Endothelial cell (in vitro differentiated cells): ENCODE measurements around the gene POLR3GL. TPM values are rescaled to one million over a fixed set of nuclear protein-coding genes. Genes with fewer than 3 reads are reported as not detected.

Experiments
- DNase-seq: peaks from one replicate; pipeline ENCODE4 v3.0.0; 2021; ENCODE audit warnings: low spot score
- H3K27ac Mint-ChIP-seq: one replicate; pipeline ENCODE4 v1.8.0; 2021; ENCODE audit warnings: mixed read lengths, inconsistent platforms; ENCODE audit not compliant: unreplicated experiment
- H3K27me3 Mint-ChIP-seq: one replicate; pipeline ENCODE4 v1.8.0; 2021; ENCODE audit warnings: mild to moderate bottlenecking, moderate library complexity, mixed read lengths, inconsistent platforms; ENCODE audit not compliant: unreplicated experiment
- H3K36me3 Mint-ChIP-seq: one replicate; pipeline ENCODE4 v1.8.0; 2021; ENCODE audit warnings: mild to moderate bottlenecking, low read depth, mixed read lengths, inconsistent platforms; ENCODE audit not compliant: unreplicated experiment
- H3K4me1 Mint-ChIP-seq: one replicate; pipeline ENCODE4 v1.8.0; 2021; ENCODE audit warnings: mild to moderate bottlenecking, mixed read lengths, inconsistent platforms; ENCODE audit not compliant: unreplicated experiment
- H3K4me3 Mint-ChIP-seq: one replicate; pipeline ENCODE4 v1.8.0; 2021; ENCODE audit warnings: mild to moderate bottlenecking, mixed read lengths, inconsistent platforms; ENCODE audit not compliant: unreplicated experiment
- H3K9me3 Mint-ChIP-seq: one replicate; pipeline ENCODE4 v1.8.0; 2021; ENCODE audit warnings: mixed read lengths, inconsistent platforms; ENCODE audit not compliant: unreplicated experiment
- total RNA-seq: library from RNA; stranded (reverse); fragmentation: NEBNext Ultra II Directional; extraction: Animal tissue kit (Norgen Biotek cat#: 25700); gene quantifications from one replicate; pipeline ENCODE4 v1.2.1, GENCODE V29; 2021; ENCODE audit not compliant: unreplicated experiment
- TF ChIP-seq, protein P1 (sequence below): fragments of 200-600 bp; sonication (generic); IDR thresholded peaks from one replicate; pipeline ENCODE4 v1.5.0; 2021; ENCODE audit warnings: antibody characterized with exemption; ENCODE audit not compliant: unreplicated experiment

POLR3GL gene
- total RNA-seq, 1 donor from 2014 or later: 12.4 TPM

- H3K36me3 Mint-ChIP-seq: peaks cover 42% of the 10 kb centered on the region
- DNase-seq: no peak
- H3K27ac Mint-ChIP-seq: no peak overlapping the region
- no peaks in the 10 kb centered on the region for H3K9me3 Mint-ChIP-seq
- H3K4me3 Mint-ChIP-seq: peak overlapping the region; percentile 47
- TF ChIP-seq, protein P1, sequence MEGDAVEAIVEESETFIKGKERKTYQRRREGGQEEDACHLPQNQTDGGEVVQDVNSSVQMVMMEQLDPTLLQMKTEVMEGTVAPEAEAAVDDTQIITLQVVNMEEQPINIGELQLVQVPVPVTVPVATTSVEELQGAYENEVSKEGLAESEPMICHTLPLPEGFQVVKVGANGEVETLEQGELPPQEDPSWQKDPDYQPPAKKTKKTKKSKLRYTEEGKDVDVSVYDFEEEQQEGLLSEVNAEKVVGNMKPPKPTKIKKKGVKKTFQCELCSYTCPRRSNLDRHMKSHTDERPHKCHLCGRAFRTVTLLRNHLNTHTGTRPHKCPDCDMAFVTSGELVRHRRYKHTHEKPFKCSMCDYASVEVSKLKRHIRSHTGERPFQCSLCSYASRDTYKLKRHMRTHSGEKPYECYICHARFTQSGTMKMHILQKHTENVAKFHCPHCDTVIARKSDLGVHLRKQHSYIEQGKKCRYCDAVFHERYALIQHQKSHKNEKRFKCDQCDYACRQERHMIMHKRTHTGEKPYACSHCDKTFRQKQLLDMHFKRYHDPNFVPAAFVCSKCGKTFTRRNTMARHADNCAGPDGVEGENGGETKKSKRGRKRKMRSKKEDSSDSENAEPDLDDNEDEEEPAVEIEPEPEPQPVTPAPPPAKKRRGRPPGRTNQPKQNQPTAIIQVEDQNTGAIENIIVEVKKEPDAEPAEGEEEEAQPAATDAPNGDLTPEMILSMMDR: no peak
- peaks cover 5% of the 10 kb centered on the region for H3K27me3 Mint-ChIP-seq
- H3K4me1 Mint-ChIP-seq: peaks cover 36% of the 10 kb centered on the region
Measured at GRCh38 chr1:145991735-145992412, 27.4 kb downstream of the POLR3GL start.

GRCh38 chr1:145992502-145992936 is 28.0 kb downstream of the POLR3GL start:
- H3K9me3 Mint-ChIP-seq: no peaks in the 10 kb centered on the region
- TF ChIP-seq, protein P1: no peak
- no peak overlapping the region for H3K27ac Mint-ChIP-seq
- DNase-seq: no peak
- peak overlapping the region; percentile 100 for H3K4me3 Mint-ChIP-seq
- peaks cover 7% of the 10 kb centered on the region for H3K27me3 Mint-ChIP-seq
- H3K4me1 Mint-ChIP-seq: peaks cover 41% of the 10 kb centered on the region
- peaks cover 42% of the 10 kb centered on the region for H3K36me3 Mint-ChIP-seq

GRCh38 chr1:145992958-145993617 is 28.6 kb downstream of the POLR3GL start:
- H3K9me3 Mint-ChIP-seq: no peaks in the 10 kb centered on the region
- TF ChIP-seq, protein P1: no peak
- H3K36me3 Mint-ChIP-seq: peaks cover 42% of the 10 kb centered on the region
- no peak for DNase-seq
- peak overlapping the region; percentile 100 for H3K4me3 Mint-ChIP-seq
- no peak overlapping the region for H3K27ac Mint-ChIP-seq
- H3K27me3 Mint-ChIP-seq: peaks cover 7% of the 10 kb centered on the region
- H3K4me1 Mint-ChIP-seq: peaks cover 47% of the 10 kb centered on the region

DNA sequence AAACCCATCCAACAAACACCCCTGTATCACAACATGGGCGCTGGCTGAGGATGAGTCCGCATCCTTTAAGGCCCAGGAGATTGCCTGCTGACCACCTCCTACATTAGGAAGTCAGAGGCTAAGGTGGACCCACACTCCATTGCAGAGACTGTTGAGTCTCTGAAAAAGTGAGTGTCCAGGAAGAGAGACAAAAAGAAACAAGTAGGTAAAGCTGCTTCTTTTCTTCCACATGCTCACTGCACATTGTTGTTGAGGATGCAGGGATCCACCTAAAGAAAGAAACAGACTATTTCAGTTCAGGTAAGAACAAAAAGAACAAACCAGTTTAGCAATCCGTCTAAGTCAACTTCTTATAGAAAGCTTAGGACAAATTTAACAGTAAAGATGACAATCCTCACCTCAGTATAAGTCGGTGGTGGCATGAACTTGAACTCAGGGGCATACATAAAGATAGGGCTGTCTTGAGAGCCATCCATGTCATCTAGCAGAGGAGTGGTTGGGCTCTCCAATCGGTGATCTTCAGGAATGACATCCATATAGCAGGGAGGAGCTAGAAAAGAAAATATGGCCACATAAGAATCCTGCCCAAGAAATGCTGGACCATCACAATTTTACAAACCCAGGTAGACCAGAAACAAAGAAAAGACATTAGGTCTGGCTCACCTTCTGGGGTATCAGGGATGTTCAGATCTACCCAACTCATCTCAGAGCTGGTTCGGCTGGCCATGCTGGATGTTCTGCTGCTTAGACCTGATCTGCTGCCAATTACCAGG is 29.3 kb downstream of the POLR3GL start:
- H3K36me3 Mint-ChIP-seq: peaks cover 42% of the 10 kb centered on the region
- peak overlapping the region; percentile 100 for H3K4me3 Mint-ChIP-seq
- TF ChIP-seq, protein P1: no peak
- DNase-seq: no peak
- H3K4me1 Mint-ChIP-seq: peaks cover 48% of the 10 kb centered on the region
- peak overlapping the region; percentile 76 for H3K27ac Mint-ChIP-seq
- no peaks in the 10 kb centered on the region for H3K9me3 Mint-ChIP-seq
- H3K27me3 Mint-ChIP-seq: peaks cover 7% of the 10 kb centered on the region
